Renal pelvis (tissue), 4 donors: ENCODE measurements around the gene ZMYND8. TPM values are rescaled to one million over a fixed set of nuclear protein-coding genes. Genes with fewer than 3 reads are reported as not detected.
"Not testable (repeated sequence)": the region's sequence is repeated elsewhere in the genome, so short reads cannot be mapped to it uniquely, and the experiment has no call there.

Experiments
- DNase-seq: peaks from one replicate; pipeline ENCODE4 v3.0.0-alpha.2; 2013
- polyA plus RNA-seq, 3 donors: library from polyadenylated mRNA; unstranded; fragments of 120-200 nt; gene quantifications; one replicate each; pipeline ENCODE4 v1.2.1, GENCODE V29; 2013; ENCODE audit not compliant: insufficient read length in 3 of 3

ZMYND8 gene
- polyA plus RNA-seq, 3 donors: 41.1 to 49.4 (median 42.8) TPM

GRCh38 chr20:47208534-47209174, 147.8 kb downstream of the ZMYND8 start:
- DNase-seq: no peak

GRCh38 chr20:47206962-47207641, 149.4 kb downstream of the ZMYND8 start:
- DNase-seq: no peak

- DNase-seq: not testable (repeated sequence)
Measured at GRCh38 chr20:47206552-47206951, 149.9 kb downstream of the ZMYND8 start.

- peak; percentile 19 for DNase-seq
Measured at GRCh38 chr20:47205577-47206123, 150.8 kb downstream of the ZMYND8 start.

- not testable (repeated sequence) for DNase-seq
Measured at GRCh38 chr20:47204850-47205122, 151.7 kb downstream of the ZMYND8 start.

- DNase-seq: no peak
Measured at GRCh38 chr20:47204008-47204849, 152.3 kb downstream of the ZMYND8 start.

GRCh38 chr20:47202733-47203667, 153.5 kb downstream of the ZMYND8 start:
- no peak for DNase-seq

GRCh38 chr20:47201074-47201730, 155.3 kb downstream of the ZMYND8 start:
- no peak for DNase-seq

- no peak for DNase-seq
Measured at GRCh38 chr20:47198996-47199552, 157.4 kb downstream of the ZMYND8 start.

- DNase-seq: no peak
Measured at GRCh38 chr20:47198254-47198671, 158.2 kb downstream of the ZMYND8 start.

- peak; percentile 50 for DNase-seq
Measured at GRCh38 chr20:47196091-47197081, 160.1 kb downstream of the ZMYND8 start.

GRCh38 chr20:47195573-47195972, 160.9 kb downstream of the ZMYND8 start:
- DNase-seq: no peak

- no peak for DNase-seq
Measured at GRCh38 chr20:47191956-47192355, 164.5 kb downstream of the ZMYND8 start.

- DNase-seq: no peak
Measured at GRCh38 chr20:47191074-47191673, 165.3 kb downstream of the ZMYND8 start.

GRCh38 chr20:47189060-47189459, 167.4 kb downstream of the ZMYND8 start:
- DNase-seq: no peak

GRCh38 chr20:47188540-47188939, 168.0 kb downstream of the ZMYND8 start:
- no peak for DNase-seq

GRCh38 chr20:47187450-47188195, 168.9 kb downstream of the ZMYND8 start:
- no peak for DNase-seq

- DNase-seq: no peak
Measured at GRCh38 chr20:47183367-47183766, 173.1 kb downstream of the ZMYND8 start.
